Stomach (tissue), 4 donors: ENCODE measurements around the gene ERLIN1.

Experiments used
- CTCF ChIP-seq, 7 experiments: fragments of 450-650 bp in 4 of 7; fragments of 200-600 bp in 3 of 7; sonication (generic) in 3 of 7; IDR thresholded peaks; one replicate each; pipeline ENCODE4 v1.5.1; 2016 to 2019; ENCODE audit warnings: antibody characterized with exemption in 7 of 7, control low read depth in 2 of 7, mild to moderate bottlenecking in 1 of 7
- EP300 ChIP-seq: sonication (generic); formaldehyde crosslinking; IDR thresholded peaks from one replicate; pipeline ENCODE4 v1.6.1; 2017; ENCODE audit warnings: antibody characterized with exemption
- POLR2A ChIP-seq, 4 donors: fragments of 450-650 bp; IDR thresholded peaks; one replicate each; pipeline ENCODE4 v1.6.1; 2016; ENCODE audit warnings: antibody characterized with exemption in 4 of 4, control low read depth in 2 of 4, mild to moderate bottlenecking in 1 of 4, moderate library complexity in 1 of 4
- POLR2AphosphoS5 ChIP-seq, 3 donors: sonication (generic); formaldehyde crosslinking; IDR thresholded peaks; one replicate each; pipeline ENCODE4 v1.6.1; 2016; ENCODE audit warnings: antibody characterized with exemption in 3 of 3

- TF ChIP-seq POLR2AphosphoS5 (IDR thresholded peaks at IDR 0.05) (no peak), CTCF (IDR thresholded peaks at IDR 0.05) (no peak), POLR2A (IDR thresholded peaks at IDR 0.05) (no peak), EP300 (no peak)
Measured at GRCh38 chr10:100184840-100185239, 989 bp downstream of the ERLIN1 start.
